Activated naive CD4-positive, alpha-beta T cell treated with anti-CD3 and anti-CD28 coated beads, Interleukin-2, amount 10 ng/mL, durations not matched to agents 7 days and 5 days (primary cell): ENCODE results near the gene FOXF1.

Experiments used
- CTCF ChIA-PET: fragments of 350-600 bp; sonication (Branson Sonifier 250); formaldehyde crosslinking; loops from one replicate; lab custom pipeline; 2021; ENCODE audit warnings: antibody characterized with exemption; lab: Charles Lee
- DNase-seq: peaks from one replicate; pipeline ENCODE4 v3.0.0-alpha.2; 2020
- H3K27ac Mint-ChIP-seq: one replicate; pipeline ENCODE4 v1.8.0; 2021; ENCODE audit warnings: mild to moderate bottlenecking, moderate library complexity, mixed read lengths
- H3K27me3 Mint-ChIP-seq: one replicate; pipeline ENCODE4 v1.8.0; 2021; ENCODE audit warnings: mild to moderate bottlenecking, mixed read lengths
- H3K36me3 Mint-ChIP-seq: one replicate; pipeline ENCODE4 v1.8.0; 2021; ENCODE audit warnings: mixed read lengths
- H3K4me1 Mint-ChIP-seq: one replicate; pipeline ENCODE4 v1.8.0; 2021; ENCODE audit warnings: mixed read lengths
- H3K4me3 Mint-ChIP-seq: one replicate; pipeline ENCODE4 v1.8.0; 2021; ENCODE audit warnings: mild to moderate bottlenecking, moderate library complexity, mixed read lengths
- H3K9me3 Mint-ChIP-seq: one replicate; pipeline ENCODE4 v1.8.0; 2021; ENCODE audit warnings: mixed read lengths

The FOXF1 gene

DNA sequence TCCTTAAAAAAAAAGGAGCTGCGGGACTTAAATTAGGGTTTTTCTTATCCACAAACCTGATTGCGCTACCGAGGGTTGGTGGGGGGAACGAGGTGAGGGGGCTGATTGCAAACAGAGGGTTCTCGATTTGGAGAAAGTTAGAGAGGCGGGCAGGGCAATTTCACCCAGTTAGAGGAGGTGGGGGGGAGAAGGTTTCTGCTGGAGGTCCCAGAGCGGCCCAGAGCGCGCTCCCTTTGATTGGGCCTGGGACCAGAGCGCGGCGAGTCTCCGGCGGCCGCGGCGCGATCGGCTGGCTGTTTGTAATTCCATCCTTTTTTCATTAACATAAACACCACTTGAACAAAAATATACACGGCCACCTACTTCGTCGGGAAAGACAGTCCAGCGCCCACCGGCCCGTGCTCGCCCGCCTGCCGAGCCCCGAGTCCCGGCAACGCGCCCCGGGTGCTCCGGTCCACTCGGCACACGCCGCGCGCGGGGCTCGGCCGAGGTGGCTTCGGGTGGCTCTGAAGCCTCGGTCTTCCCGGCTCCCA lies 13.3 kb upstream of the FOXF1 start:
- Mint-ChIP-seq H3K27ac (no peak overlapping the region), H3K4me1 (no peaks in the 10 kb centered on the region), H3K4me3 (no peak overlapping the region), H3K9me3 (no peaks in the 10 kb centered on the region), H3K36me3 (no peaks in the 10 kb centered on the region), H3K27me3 (peaks cover 100% of the 10 kb centered on the region)
- no peak for DNase-seq
- CTCF ChIA-PET: no interaction called here

GRCh38 chr16:86497551-86498021 lies 12.7 kb upstream of the FOXF1 start:
- Mint-ChIP-seq H3K36me3 (no peaks in the 10 kb centered on the region), H3K9me3 (no peaks in the 10 kb centered on the region), H3K4me3 (no peak overlapping the region), H3K27me3 (peaks cover 100% of the 10 kb centered on the region), H3K27ac (peak overlapping the region; percentile 33), H3K4me1 (no peaks in the 10 kb centered on the region)
- CTCF ChIA-PET: no interaction called here
- no peak for DNase-seq

DNA sequence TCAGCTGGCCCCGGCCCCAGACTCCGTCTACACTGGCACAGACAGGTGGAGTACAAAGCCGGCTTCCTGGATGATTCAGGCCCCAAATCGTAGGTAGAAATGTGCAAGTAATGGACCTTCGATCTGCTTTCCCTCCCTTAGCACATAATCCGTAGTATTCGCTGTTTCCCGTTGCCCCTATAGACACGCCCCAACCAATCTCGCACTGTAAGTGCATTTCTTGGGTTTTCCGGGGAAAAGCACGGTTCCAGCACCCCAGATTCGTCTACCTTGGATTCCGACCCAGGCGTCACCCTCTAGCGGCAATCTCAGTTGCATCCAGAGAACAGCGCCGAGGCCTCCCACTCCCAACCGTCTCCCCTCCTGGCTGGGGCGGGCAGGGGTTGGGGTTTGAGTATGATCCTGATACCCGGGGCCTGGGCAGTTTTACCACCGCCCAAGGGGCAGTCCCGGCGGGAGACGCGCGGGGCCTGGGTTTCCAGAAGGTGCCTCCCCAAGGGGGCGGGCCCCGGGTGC lies 12.1 kb upstream of the FOXF1 start:
- H3K27me3 Mint-ChIP-seq: peaks cover 100% of the 10 kb centered on the region
- CTCF ChIA-PET: no interaction called here
- H3K4me3 Mint-ChIP-seq: no peak overlapping the region
- peak overlapping the region; percentile 67 for H3K27ac Mint-ChIP-seq
- no peak for DNase-seq
- H3K4me1 Mint-ChIP-seq: no peaks in the 10 kb centered on the region
- H3K9me3 Mint-ChIP-seq: no peaks in the 10 kb centered on the region
- no peaks in the 10 kb centered on the region for H3K36me3 Mint-ChIP-seq

DNA sequence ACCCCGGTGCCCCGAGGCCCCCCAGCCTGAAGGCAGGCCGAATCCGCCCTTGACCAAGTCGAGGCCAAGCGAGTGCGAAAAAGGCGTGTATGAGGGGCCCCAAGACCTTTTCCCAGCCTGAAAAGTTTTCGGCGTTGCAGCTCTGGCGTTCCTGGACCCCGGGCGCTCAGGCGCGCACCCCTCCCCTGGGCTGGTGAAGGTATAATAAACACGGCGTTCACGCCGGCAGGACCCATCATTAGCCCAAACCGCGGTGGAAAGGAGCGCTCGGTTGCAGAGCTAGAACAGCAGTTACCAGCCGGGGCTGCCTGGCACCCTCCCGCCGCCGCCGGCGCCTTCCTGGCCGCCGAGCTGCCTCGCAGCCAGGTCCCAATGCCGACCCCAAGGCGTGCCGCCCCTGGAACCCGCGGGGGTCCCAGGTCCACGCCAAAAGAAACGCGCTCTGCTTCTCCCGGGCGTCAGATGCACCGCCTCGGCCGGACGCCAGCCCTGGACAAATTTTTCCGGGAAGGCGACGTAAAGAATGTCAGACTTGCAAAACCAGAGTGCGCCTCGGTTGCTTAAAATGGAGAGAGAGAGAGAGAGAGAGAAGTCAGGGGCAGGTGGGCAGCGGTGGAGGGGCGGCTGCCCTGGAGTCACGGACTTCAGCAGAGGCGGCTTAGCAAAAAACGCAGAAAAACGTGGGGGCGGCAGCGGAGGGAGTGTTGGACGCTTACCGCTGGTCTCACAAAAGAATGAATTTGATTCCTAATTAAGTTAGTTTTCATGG lies 11.5 kb upstream of the FOXF1 start:
- H3K4me3 Mint-ChIP-seq: no peak overlapping the region
- H3K27me3 Mint-ChIP-seq: peaks cover 100% of the 10 kb centered on the region
- no peaks in the 10 kb centered on the region for H3K36me3 Mint-ChIP-seq
- CTCF ChIA-PET: no interaction called here
- H3K9me3 Mint-ChIP-seq: no peaks in the 10 kb centered on the region
- H3K4me1 Mint-ChIP-seq: no peaks in the 10 kb centered on the region
- DNase-seq: no peak
- peak overlapping the region; percentile 72 for H3K27ac Mint-ChIP-seq

GRCh38 chr16:86499440-86499786 lies 10.9 kb upstream of the FOXF1 start:
- Mint-ChIP-seq H3K36me3 (no peaks in the 10 kb centered on the region), H3K27ac (no peak overlapping the region), H3K9me3 (no peaks in the 10 kb centered on the region), H3K4me1 (no peaks in the 10 kb centered on the region), H3K4me3 (no peak overlapping the region), H3K27me3 (peaks cover 100% of the 10 kb centered on the region)
- CTCF ChIA-PET: no interaction called here
- no peak for DNase-seq

DNA sequence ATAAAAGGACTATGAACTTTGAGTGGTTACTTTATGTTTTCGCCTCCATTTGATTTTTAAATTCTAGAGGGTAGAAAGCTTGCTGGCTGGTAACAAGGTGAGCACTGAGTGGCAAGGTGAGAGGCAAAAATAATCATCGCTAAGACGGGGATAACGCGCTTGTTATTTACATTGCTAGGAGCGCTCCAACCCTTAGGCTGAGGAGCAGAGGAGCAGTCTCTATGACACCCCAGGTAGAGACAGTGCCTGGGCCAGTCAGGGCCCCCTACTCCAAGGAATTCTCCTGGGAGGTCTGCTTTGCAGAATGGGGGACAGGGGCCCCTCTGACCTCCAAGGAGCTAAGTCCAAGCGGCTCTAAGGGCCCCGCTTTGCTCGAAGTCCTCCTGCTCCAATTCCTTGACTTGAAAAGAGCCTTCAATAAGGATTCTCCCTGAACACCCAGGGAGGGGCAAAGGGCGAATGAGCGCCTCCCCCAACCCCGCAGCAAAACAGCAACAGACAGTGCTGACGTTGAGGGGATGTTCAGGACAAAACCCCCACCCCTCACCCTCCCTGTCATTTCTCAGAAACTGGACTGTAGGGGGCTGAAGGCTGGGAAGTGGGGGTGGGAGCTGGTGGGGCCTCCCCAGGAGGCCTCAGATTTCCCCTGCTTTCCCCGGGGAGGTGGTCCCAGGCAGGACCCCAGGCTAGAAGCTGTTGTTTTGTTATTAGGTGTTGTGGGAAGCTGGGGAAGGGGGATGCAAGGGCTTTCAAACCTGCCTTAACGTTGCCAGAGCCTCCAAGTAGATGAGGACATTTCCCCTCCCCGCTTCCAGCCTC lies 10.2 kb upstream of the FOXF1 start:
- CTCF ChIA-PET: no interaction called here

DNA sequence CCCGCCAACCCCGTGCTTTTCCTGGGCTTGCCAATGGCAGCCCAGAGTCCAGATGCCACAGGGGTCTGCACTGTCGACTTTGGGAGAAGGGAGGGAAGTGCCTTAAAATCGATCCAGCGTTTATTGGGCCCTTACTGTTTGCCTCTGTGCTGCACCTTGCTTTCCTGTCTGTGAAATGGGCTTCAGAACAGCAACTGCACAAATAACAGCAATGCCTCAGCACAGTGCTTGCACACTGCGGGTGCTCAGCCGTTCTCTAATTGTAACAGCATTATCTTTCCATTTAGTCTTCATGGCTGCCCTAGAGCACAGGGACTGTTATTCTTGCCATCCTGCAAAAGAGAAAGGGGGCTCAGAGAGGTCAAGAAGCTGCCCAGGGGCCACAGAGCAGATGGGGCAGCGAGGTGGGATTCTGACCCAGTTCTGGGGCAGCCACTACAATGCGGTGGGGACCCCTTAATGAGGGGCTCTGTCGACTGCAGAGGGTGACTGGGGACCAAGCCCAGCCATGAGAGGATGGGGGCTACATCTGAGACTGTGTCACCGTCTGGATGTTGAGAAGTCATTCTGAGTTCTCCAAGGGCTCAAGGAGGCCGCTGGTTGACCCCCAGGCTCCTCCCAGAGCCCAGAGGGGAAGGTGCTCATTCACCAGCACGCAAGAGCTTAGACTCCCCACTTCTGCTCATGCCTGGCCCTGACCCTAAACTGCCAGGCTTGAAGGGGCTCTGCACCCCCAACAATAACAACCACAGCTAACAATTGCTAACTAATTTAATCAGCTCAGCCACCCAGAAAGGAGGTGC lies 9.4 kb upstream of the FOXF1 start:
- CTCF ChIA-PET: interaction anchor here (1.0 kb wide), 1 partner anchor 11 kb away, joined by 3 read pairs; no protein-coding TSS in a partner anchor
- Mint-ChIP-seq H3K27ac (no peak overlapping the region), H3K36me3 (peaks cover under 1% of the 10 kb centered on the region), H3K9me3 (no peaks in the 10 kb centered on the region), H3K4me3 (no peak overlapping the region), H3K27me3 (peaks cover 100% of the 10 kb centered on the region), H3K4me1 (peaks cover 3% of the 10 kb centered on the region)
- DNase-seq: no peak

More for the DNA sequence above, 10.2 kb upstream of the FOXF1 start:
- Mint-ChIP-seq H3K36me3 (no peaks in the 10 kb centered on the region), H3K4me3 (no peak overlapping the region), H3K27ac (no peak overlapping the region), H3K9me3 (no peaks in the 10 kb centered on the region), H3K4me1 (peaks cover under 1% of the 10 kb centered on the region), H3K27me3 (peaks cover 100% of the 10 kb centered on the region)
- DNase-seq: no peak

DNA sequence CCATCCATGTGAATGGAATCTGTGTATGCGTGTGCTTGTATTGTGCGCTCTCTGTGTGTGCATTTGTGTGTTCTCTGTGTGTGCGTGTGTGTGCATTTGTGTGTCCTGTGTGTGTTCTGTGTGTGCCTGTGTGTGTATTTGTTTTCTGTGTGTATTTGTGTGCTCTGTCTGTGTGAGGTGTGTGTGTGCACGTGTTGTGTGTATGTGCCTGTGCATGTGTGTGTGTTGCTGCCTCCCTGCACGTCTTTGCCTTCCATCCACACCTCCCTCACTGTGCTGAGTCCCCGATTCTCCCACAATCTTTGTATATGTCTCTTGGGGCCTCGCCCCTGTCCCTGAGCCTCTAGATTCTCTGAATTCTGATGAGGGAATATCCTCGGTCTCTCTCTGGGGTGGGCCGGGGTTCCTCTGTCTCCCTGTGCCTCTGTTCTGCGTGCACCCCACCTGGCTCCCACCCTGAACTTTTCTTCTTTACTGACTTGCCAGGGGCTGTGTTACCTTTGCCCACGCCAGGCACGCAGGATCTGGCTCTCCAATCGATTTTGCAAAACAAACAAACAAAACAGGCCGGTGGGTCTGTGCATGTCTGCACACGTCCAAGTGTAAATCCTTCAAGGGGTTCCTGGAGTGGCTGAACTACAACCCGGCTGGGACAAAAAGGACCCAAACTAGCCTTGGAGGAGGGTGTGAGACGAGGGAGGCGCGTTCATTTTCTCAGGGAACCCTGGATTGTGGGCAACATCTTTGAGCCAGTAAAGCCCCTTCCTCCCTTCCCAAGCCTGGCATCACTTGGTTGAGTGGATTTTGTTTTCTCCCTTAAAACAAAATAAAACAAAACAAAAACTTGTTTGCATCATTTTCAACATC lies 8.1 kb upstream of the FOXF1 start:
- no peaks in the 10 kb centered on the region for H3K9me3 Mint-ChIP-seq
- DNase-seq: no peak
- H3K4me3 Mint-ChIP-seq: no peak overlapping the region
- no peak overlapping the region for H3K27ac Mint-ChIP-seq
- H3K27me3 Mint-ChIP-seq: peaks cover 100% of the 10 kb centered on the region
- CTCF ChIA-PET: no interaction called here
- H3K4me1 Mint-ChIP-seq: peaks cover 5% of the 10 kb centered on the region
- H3K36me3 Mint-ChIP-seq: peaks cover 2% of the 10 kb centered on the region

DNA sequence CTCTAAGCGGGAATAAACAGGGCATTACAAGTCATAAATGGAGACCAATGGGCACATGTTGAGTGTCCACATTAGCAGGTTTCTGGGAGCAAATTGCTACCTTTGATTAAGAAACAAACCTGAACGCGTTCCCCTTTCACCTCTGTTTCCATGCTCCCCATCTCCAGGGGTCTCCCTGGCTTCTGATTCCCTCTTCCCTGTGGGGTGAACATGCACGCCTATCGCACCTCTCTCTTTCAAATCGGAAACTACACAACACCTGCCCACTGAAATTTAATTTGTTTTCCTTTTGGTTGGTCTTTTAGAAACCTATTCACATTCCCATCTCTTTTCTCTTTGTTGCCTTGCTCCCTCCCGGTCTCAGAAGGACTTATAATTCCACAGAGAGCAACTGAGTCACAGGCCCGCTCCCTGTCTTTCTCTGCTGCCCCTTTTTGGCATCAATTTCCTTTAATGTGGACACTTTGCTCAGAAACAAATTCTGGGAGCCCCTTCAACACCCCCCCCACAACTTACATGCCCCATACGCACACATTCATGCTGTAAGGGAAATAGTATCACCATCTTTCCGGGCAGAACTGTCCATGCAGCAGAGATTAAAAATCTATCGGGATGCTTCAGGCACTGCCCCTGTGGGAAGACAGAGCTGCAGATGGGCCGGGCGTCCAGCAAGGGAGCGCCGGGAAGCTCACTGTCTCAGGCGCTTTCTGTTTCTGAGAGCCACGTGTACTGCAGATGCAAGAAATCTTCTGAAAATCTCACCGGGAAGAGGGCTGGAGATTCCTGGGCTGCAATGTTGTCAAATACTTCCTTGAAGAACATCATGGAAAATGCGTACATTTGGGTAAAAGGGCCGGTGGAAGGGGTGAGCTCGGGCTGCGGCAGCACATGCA lies 7.2 kb upstream of the FOXF1 start:
- CTCF ChIA-PET: no interaction called here
- Mint-ChIP-seq H3K36me3 (peaks cover 6% of the 10 kb centered on the region), H3K4me1 (peaks cover 11% of the 10 kb centered on the region), H3K9me3 (no peaks in the 10 kb centered on the region), H3K27ac (no peak overlapping the region), H3K4me3 (no peak overlapping the region), H3K27me3 (peaks cover 100% of the 10 kb centered on the region)
- no peak for DNase-seq

DNA sequence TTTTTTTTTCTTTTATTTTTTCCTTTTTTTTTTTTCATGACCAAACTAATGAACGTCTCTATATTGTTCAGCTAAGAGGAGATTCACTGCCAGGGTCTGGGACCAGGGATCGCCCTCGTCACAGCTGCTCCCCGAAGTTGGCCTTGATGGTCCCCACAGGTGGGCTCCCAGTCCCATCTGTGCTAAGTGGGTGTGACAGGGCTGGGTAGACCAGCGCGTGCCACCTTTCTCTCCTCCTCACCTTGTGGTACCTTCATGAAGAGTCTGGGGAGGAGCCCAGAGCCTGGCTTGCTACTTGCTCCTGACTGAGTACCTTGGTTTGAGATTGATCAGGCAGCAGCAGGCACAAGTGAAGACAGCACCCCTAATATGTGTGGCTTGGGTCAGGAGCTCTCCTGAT lies 6.5 kb upstream of the FOXF1 start:
- Mint-ChIP-seq H3K4me1 (peaks cover 11% of the 10 kb centered on the region), H3K9me3 (no peaks in the 10 kb centered on the region), H3K27ac (no peak overlapping the region), H3K4me3 (no peak overlapping the region), H3K36me3 (peaks cover 6% of the 10 kb centered on the region), H3K27me3 (peaks cover 100% of the 10 kb centered on the region)
- no peak for DNase-seq
- CTCF ChIA-PET: no interaction called here

DNA sequence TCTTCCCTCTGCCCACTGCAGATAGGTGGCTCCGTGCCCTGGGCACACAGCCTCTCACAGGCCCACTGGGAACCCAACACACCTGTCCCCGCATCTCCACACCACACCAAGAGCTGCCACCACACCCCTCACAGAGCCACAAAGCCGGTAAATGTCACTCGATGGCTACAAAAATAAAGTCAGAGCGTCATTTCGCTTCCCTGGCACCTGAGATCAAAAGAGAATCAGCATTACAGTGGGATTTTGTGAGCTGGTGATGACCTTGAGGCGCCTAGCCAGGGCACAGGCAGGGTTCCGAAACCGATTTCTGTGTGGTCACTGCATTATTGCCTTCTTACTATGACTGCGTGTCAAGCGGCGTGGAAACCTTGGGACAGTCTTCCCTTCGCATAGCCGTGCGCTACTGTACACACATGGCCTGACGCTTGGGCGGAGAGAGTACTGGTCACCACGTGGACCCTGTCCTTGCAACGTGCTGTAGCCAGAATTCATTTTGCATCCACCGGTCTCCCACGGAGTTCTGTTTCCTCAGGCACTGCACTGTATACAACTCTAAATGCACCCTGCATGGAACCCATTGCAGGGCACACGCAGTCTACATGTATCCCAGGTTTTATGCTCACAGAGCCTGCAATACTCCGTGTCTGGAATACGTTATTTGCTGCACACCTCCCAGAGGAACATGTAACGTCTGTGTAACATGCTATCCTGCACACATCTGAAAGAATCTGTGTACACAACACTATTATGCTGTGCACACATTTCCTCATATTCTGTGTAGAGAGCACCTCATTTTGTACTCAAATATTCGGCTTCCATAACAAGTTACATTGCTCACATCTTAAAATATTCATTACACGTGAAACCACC lies 5.8 kb upstream of the FOXF1 start:
- no peak for DNase-seq
- Mint-ChIP-seq H3K27me3 (peaks cover 100% of the 10 kb centered on the region), H3K4me1 (peaks cover 16% of the 10 kb centered on the region), H3K36me3 (peaks cover 6% of the 10 kb centered on the region), H3K27ac (peak overlapping the region; percentile 58), H3K4me3 (no peak overlapping the region), H3K9me3 (no peaks in the 10 kb centered on the region)
- CTCF ChIA-PET: no interaction called here
